IMR-90 (cell line): ENCODE data around the gene NR1D1. TPM values are rescaled to one million over a fixed set of nuclear protein-coding genes. Genes with fewer than 3 reads are reported as not detected.

Source experiments
- ATAC-seq: fragments of 200-7000 bp; cut with Tn5 transposase; 2 replicates; pipeline ENCODE4 v1.9.1; 2020; ENCODE audit warnings: low read depth, mild to moderate bottlenecking, moderate library complexity
- BruUV-seq: library from RNA; stranded (reverse); fragments of 400-500 nt; replicated peaks from 2 replicates; lab custom pipeline; 2021; lab: Mats Ljungman, UMichigan
- CTCF ChIA-PET: fragments of 300-600 bp; formaldehyde crosslinking; extraction: SDS; loops from one replicate; lab custom pipeline; 2021; ENCODE audit warnings: antibody characterized with exemption; lab: Yijun Ruan, JAX
- POLR2A ChIA-PET: fragments of 300-600 bp; sonication (Branson Sonifier 250); formaldehyde crosslinking; loops from one replicate; lab custom pipeline; 2022; ENCODE audit warnings: antibody characterized with exemption; ENCODE audit not compliant: unreplicated experiment; lab: Charles Lee
- DNase-seq: peaks from one replicate; pipeline ENCODE4 v3.0.0; 2013
- H2AFZ ChIP-seq: replicated peaks from 2 replicates; pipeline ENCODE3; 2013; ENCODE audit warnings: low read length, mild to moderate bottlenecking; ENCODE audit not compliant: poor library complexity
- H2AK5ac ChIP-seq: 2 replicates; pipeline ENCODE4 v1.6.1; 2013; ENCODE audit warnings: low read depth, low read length, inconsistent platforms
- H2AK9ac ChIP-seq: replicated peaks from 2 replicates; pipeline ENCODE3; 2013; ENCODE audit warnings: mild to moderate bottlenecking, low read depth, low read length, moderate library complexity; ENCODE audit not compliant: poor library complexity
- H2BK120ac ChIP-seq: 2 replicates; pipeline ENCODE4 v1.6.1; 2013; ENCODE audit warnings: low read depth, low read length, inconsistent platforms
- H2BK15ac ChIP-seq: 3 replicates; pipeline ENCODE4 v1.6.1; 2013; ENCODE audit warnings: low read depth, low read length, inconsistent platforms
- H2BK20ac ChIP-seq: 2 replicates; pipeline ENCODE4 v1.6.1; 2013; ENCODE audit warnings: low read depth, mild to moderate bottlenecking, inconsistent platforms, low read length, moderate library complexity
- H2BK5ac ChIP-seq: 2 replicates; pipeline ENCODE4 v1.6.1; 2013; ENCODE audit warnings: mild to moderate bottlenecking, low read depth, low read length, inconsistent platforms; ENCODE audit not compliant: poor library complexity, severe bottlenecking
- H3K14ac ChIP-seq: replicated peaks from 2 replicates; pipeline ENCODE4 v1.6.1; 2013; ENCODE audit warnings: low read depth, low read length, inconsistent platforms
- H3K18ac ChIP-seq: 2 replicates; pipeline ENCODE4 v1.6.1; 2013; ENCODE audit warnings: low read depth, low read length, control low read depth
- H3K23ac ChIP-seq: 2 replicates; pipeline ENCODE4 v1.6.1; 2013; ENCODE audit warnings: low read depth, low read length, inconsistent platforms
- H3K27ac ChIP-seq: 2 replicates; pipeline ENCODE4 v1.5.1; 2013; ENCODE audit warnings: mild to moderate bottlenecking, control low read depth, low read length; ENCODE audit not compliant: insufficient read depth
- H3K27me3 ChIP-seq: 2 replicates; pipeline ENCODE4 v1.6.1; 2013; ENCODE audit warnings: low read length; ENCODE audit not compliant: control insufficient read depth, insufficient read depth
- H3K36me3 ChIP-seq: 2 replicates; pipeline ENCODE4 v1.6.1; 2013; ENCODE audit warnings: low read length, mixed read lengths; ENCODE audit not compliant: control insufficient read depth, insufficient read depth
- H3K4ac ChIP-seq: 2 replicates; pipeline ENCODE4 v1.6.1; 2013; ENCODE audit warnings: low read depth, low read length, inconsistent platforms
- H3K4me1 ChIP-seq: 2 replicates; pipeline ENCODE4 v1.6.1; 2013; ENCODE audit warnings: low read length, mixed read lengths; ENCODE audit not compliant: control insufficient read depth, insufficient read depth
- H3K4me2 ChIP-seq: 2 replicates; pipeline ENCODE4 v1.6.1; 2013; ENCODE audit warnings: low read depth, mild to moderate bottlenecking, control low read depth, low read length, moderate library complexity
- H3K4me3 ChIP-seq: 2 replicates; pipeline ENCODE4 v1.5.1; 2013; ENCODE audit warnings: low read depth, mild to moderate bottlenecking, control low read depth, low read length, moderate library complexity; ENCODE audit not compliant: insufficient read depth
- H3K56ac ChIP-seq: 2 replicates; pipeline ENCODE4 v1.6.1; 2013; ENCODE audit warnings: low read length, inconsistent platforms; ENCODE audit not compliant: insufficient read depth; ENCODE audit errors: extremely low read depth
- H3K79me1 ChIP-seq, 2 experiments: 2 replicates each; pipeline ENCODE4 v1.6.1; 2013; ENCODE audit warnings: low read length in 2 of 2, inconsistent platforms in 1 of 2, low read depth in 1 of 2
- H3K9ac ChIP-seq: 2 replicates; pipeline ENCODE4 v1.6.1; 2013; ENCODE audit warnings: low read depth, low read length, control low read depth
- H3K9me1 ChIP-seq: 2 replicates; pipeline ENCODE4 v1.6.1; 2013; ENCODE audit warnings: low read length, inconsistent platforms; ENCODE audit not compliant: insufficient read depth
- H3K9me3 ChIP-seq: 2 replicates; pipeline ENCODE4 v1.6.1; 2013; ENCODE audit warnings: low read length; ENCODE audit not compliant: control insufficient read depth, insufficient read depth
- H4K20me1 ChIP-seq: 2 replicates; pipeline ENCODE4 v1.6.1; 2013; ENCODE audit warnings: low read length, inconsistent platforms; ENCODE audit not compliant: insufficient read depth
- H4K5ac ChIP-seq: 2 replicates; pipeline ENCODE4 v1.6.1; 2013; ENCODE audit warnings: mild to moderate bottlenecking, low read depth, low read length, control low read depth
- H4K8ac ChIP-seq, 2 experiments: 2 replicates each; pipeline ENCODE4 v1.6.1; 2013; ENCODE audit warnings: low read depth in 2 of 2, low read length in 2 of 2, control low read depth in 1 of 2, inconsistent platforms in 1 of 2
- H4K91ac ChIP-seq: 2 replicates; pipeline ENCODE4 v1.6.1; 2013; ENCODE audit warnings: low read depth, low read length, inconsistent platforms; ENCODE audit not compliant: insufficient read depth
- BHLHE40 ChIP-seq: fragments of 150-350 bp; IDR thresholded peaks from 2 replicates; pipeline ENCODE4 v1.6.1; 2016; ENCODE audit warnings: mild to moderate bottlenecking, low read depth, low read length
- MAZ ChIP-seq: IDR thresholded peaks from 2 replicates; pipeline ENCODE4 v1.6.1; 2012; ENCODE audit warnings: low read depth, mild to moderate bottlenecking, low read length, improper control_type of control experiment, moderate library complexity, borderline replicate concordance
- MXI1 ChIP-seq: IDR thresholded peaks from 2 replicates; pipeline ENCODE4 v1.6.1; 2012; ENCODE audit warnings: low read depth, mild to moderate bottlenecking, low read length, moderate library complexity, borderline replicate concordance
- RAD21 ChIP-seq: IDR thresholded peaks from 2 replicates; pipeline ENCODE4 v1.6.1; 2012; ENCODE audit warnings: low read length, improper control_type of control experiment
- USF2 ChIP-seq: fragments of 150-350 bp; IDR thresholded peaks from 2 replicates; pipeline ENCODE4 v1.6.1; 2017; ENCODE audit warnings: mild to moderate bottlenecking, antibody characterized with exemption, low read length, low read depth
- WGBS, 2 experiments: methylation state at CpG; one replicate each; pipeline versions ENCODE4 v1.1.5 to v1.1.7; 2013; ENCODE audit warnings: missing lambda C conversion rate in 2 of 2; ENCODE audit not compliant: insufficient read length in 1 of 2; ENCODE audit errors: extremely low coverage in 2 of 2; 5-methylcytosine and 5-hydroxymethylcytosine counted together
- dilution Hi-C: fragments of 300-500 bp; cut with HindIII; formaldehyde crosslinking; loops from one replicate; pipeline ENCODE4 v1.14.3; 2018; ENCODE audit warnings: low sequenced_read_pairs; ENCODE audit not compliant: unreplicated experiment
- in situ Hi-C: fragments of 300-500 bp; cut with MboI; formaldehyde crosslinking; loops from 3 replicates; pipeline ENCODE4 v1.14.3; 2019; ENCODE audit warnings: low sequenced_read_pairs, inconsistent platforms, mixed read lengths
- intact Hi-C: fragments of 100-400 bp; cut with micrococcal nuclease; formaldehyde crosslinking; loops from 2 replicates; pipeline ENCODE4 v1.10.0; 2022
- polyA plus RNA-seq, 3 experiments: library from polyadenylated mRNA; depleted of rRNA; stranded (reverse); fragments of >200 nt; gene quantifications; 2 replicates each; pipeline ENCODE4 v1.2.3, GENCODE V29; 2012; ENCODE audit warnings: low replicate concordance in 1 of 3
- total RNA-seq: library from RNA; depleted of rRNA; stranded (reverse); fragments of >200 nt; gene quantifications from 2 replicates; pipeline ENCODE4 v1.2.3, GENCODE V29; 2012

The NR1D1 gene
- total and polyA plus RNA-seq, 2 of the 4 experiments (the other 2 are of a cell fraction), result 0.36 to 7.2 TPM

GRCh38 chr17:40068917-40069750 lies 31.3 kb downstream of the NR1D1 start:
- Histone ChIP-seq H2BK20ac (peak overlapping the region; percentile 88), H2AK9ac (peak overlapping the region; percentile 99), H3K9ac (peak overlapping the region; percentile 40), H4K8ac (peak overlapping the region; percentile 33 to 99), H3K4ac (peak overlapping the region; percentile 96), H4K91ac (peak overlapping the region; percentile 81), H3K14ac (peak overlapping the region; percentile 86), H3K9me3 (no peaks in the 10 kb centered on the region), H3K79me1 (peaks cover 30 to 86% of the 10 kb centered on the region in 2 experiments), H2BK15ac (peak overlapping the region; percentile 55; the same call in 2 of the 3 replicates), H3K23ac (peak overlapping the region; percentile 97), H3K4me2 (peak overlapping the region; percentile 90), H2AK5ac (peak overlapping the region; percentile 95), H3K4me3 (peak overlapping the region; percentile 23), H3K56ac (peak overlapping the region; percentile 64; the same call in 1 of the 2 replicates), H2BK5ac (peak overlapping the region; percentile 74), H3K9me1 (peaks cover 50% of the 10 kb centered on the region), H4K20me1 (peaks cover 34% of the 10 kb centered on the region), H3K36me3 (no peaks in the 10 kb centered on the region), H4K5ac (peak overlapping the region; percentile 59), H2BK120ac (peak overlapping the region; percentile 82), H2AFZ (peak overlapping the region; percentile 95), H3K27ac (peak overlapping the region; percentile 56), H3K18ac (peak overlapping the region; percentile 72), H3K4me1 (peaks cover 57% of the 10 kb centered on the region), H3K27me3 (no peaks in the 10 kb centered on the region)
- intact Hi-C loops, result loop anchor here (2.0 kb wide), 1 partner anchor 42 kb away; no protein-coding TSS in a partner anchor
- in situ Hi-C loops, result no loop called here
- TF ChIP-seq MAZ (peak; percentile 93; the same call in 1 of the 2 replicates), MXI1 (peak; percentile 88; the same call in 1 of the 2 replicates), USF2 (peak; percentile 79), RAD21 (no peak), BHLHE40 (peak; percentile 97)
- dilution Hi-C loops, result no loop called here
- WGBS, 2 experiments, result 0% methylated on average over 1 of the region's 14 CpGs; no CpG with 5 or more reads in 1 of the 2 experiments
- no TSS peak for BruUV-seq
- ChIA-PET POLR2A (no interaction called here), CTCF (interaction anchor here (0.9 to 1.3 kb wide), 2 partner anchors 11 to 17 kb away, joined by 3 read pairs; no protein-coding TSS in a partner anchor)
- ATAC-seq, result peak; percentile 53
- peak; percentile 84 for DNase-seq
